ENCODE measurements around the gene IMPG2.
A peak's percentile ranks its signal among the peaks of the same experiment; 100 is the strongest.

The IMPG2 gene

DNA sequence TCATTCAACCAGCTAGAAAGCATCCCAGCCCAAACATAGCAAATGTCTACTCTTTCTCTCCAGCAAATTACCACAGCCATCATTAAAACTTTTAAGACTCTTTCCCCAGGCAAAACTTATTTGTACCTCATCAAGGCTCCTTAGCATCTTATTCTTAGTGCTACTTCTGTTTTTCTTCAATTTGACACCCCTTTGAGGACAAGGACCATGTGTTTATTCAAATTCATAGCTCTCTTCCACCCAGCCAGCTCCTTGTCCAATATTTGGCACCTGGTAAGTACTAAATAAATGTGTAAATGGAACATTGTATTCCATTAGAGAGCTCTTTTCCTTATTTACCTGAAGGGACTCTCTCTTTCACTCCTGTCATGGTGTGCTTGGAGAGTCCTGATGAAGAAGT, 89.8 kb downstream of the IMPG2 start:
- no peak for FAIRE-seq

DNA sequence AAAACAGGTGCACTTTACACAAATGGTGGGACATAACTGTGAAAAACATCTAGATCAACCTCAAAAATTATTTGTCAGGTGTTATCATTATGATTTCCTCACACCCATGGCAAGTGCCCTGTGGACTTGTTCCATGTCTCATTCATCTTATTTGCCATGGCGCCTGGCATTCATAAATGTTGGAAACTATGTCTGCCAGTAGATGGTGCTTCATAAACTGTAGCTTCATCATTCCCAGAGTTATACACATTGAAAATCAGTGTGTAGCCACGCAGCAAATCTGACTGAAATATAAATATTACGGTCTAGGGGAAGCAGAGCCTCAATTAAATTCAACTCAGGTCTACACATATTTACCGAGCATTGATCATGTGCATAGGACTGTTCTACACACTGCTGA, 90.7 kb downstream of the IMPG2 start:
- FAIRE-seq: no peak

DNA sequence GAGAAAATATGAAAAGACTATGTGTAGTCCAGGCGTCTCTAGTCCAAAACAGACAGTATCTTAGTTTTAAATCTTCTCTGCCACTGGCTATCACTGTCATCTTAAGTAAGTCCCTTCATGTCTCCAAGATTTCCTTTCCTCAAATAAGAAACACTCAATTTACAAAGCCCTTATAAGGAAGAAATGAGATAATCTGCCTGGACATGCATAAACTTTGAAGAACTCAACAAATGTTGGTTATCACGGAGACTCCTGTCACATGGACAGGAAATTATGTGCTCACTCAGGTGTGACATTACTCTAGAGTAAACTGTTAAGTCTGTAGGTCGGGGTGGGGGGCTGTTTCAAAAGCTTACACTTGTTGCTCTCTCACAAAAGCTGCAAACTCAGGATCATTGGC, 91.9 kb downstream of the IMPG2 start:
- no peak for FAIRE-seq

DNA sequence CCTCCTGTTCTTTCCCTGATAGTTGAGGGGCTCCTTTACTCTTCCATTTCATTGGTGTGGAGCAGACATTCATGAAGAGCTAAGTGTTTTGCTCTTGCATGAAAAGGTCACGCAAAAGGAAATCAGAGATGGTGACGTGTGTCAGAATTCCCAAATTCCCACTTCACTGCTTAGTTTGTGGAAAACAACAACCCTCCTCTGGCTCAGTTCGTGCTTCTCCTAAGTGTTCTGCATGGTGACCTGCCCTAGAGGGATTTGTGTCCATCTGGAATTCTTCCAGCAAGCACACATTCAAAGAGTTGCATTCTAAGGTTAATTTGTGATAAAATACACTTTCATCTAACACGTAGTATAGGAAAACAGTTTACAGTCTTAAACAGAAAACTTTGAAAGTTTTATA, 95.6 kb downstream of the IMPG2 start:
- no peak for FAIRE-seq

DNA sequence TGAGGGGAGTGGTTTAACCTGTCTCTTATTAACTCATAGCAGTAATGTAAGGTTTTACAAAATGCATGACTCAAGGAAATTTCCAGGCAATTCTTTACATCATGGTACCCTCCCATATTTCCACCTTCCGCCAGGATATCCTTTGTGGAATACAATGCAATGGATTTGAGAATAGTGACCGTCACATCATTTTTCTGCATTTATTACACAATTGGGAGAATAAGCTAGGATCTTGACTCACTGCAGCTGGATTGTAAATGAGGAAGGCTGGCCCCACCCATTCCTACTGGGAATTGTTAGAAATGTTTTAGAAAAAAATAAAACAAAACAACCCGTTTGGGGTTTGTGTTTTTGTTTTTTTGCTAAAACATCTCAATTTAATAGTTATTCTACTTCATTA, 97.4 kb downstream of the IMPG2 start:
- no peak for FAIRE-seq

DNA sequence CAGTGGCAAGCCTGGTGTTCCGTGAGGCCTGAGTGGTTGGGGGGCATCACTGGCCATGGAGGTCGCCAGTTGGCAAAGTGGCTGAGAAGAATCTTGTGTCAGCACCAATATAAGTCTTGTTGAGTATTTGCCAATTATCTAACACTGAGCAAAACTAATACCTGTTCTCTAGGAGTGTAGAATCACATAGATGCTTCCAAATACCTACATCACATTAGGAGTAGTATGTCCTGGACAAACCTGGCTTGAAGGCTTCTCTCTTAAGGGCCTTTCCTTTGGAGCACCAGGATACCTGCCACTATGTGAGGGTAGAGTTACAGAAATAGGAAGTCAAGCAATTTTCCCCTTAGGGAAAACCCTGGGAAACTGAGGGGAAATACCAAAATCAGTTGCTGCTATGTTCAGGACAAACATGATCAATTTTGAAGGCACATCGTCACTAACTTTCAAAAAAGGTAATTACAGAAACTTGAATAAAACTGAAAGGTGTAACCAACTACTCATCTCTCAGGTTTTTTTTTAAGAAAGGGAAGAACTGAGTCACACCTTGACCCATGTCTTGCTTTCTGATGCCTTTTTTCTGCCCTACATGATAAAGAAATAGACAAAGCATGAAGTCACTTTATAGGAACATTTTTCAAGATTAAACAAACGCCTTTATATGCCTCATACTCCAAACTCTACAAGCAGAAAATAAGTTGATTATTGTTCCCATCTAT, 100.4 kb downstream of the IMPG2 start:
- FAIRE-seq: no peak

DNA sequence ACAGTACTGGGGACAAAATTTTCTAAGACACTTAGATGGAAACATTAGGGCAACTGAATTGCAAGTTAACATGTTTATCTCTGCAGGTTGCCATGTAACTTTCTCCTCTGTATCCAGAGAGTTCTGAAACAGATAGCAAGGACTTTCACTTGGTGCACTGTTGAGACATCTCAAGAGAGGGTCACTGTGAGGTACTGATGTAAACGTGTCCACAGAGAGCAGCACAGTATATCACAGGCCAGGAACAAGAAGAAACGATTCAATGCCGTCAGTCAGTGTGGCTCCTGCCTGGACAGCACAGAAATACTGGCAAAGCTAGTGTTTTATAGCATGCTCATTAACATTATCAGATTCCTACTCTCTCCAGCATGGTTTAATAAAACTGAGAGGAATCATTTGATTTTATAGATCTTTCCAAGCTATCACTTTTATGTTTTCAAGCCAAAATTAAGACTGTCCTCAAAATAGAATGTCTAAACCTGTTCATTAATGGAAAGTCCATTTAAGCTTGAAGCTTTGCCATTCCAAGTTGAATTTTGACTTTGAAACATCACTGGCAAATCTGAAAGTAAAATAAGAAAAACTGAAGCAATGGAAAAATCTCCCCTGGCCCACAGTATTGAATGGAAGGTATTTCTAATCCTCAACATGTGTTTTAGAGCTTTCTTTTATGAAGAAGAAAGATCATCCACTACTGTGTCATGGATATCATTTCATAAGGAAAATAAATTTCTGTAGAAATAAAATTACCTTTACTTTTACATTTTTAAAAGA, 102.7 kb downstream of the IMPG2 start:
- FAIRE-seq: no peak

DNA sequence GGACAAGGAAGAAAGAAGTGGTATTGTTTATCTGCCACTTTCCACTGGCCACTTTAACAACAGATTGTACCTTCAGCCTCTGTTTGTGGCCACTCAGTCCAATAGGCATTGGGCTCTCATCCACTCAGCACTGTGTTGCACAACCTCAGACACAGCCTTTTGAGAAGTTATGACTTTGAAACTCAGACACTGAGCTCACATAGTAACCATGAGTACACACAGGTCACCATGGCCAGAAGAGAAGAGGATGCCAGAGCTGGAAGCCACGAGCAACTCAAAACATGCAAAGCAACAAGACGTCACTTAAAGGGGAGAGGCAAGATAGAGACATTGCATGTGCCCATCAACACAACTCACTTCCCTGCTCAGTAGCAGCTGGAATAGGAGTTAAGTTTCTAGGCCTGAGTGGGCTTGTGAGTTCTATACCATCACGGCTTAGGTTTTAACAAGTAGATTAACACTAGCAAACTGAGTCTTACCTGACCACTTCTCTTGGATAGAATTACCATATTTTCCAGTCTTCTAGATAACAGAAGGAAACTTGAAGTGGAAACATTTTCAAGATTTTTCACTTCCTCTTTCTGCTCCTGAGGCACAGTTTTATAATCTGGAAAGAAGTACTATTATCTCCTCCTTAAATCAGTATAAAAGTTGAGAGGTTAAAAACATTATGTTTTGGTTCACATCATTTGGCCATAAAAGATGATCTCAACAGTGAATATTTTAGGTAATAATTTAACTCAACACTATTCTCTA, 103.5 kb downstream of the IMPG2 start:
- FAIRE-seq: no peak

DNA sequence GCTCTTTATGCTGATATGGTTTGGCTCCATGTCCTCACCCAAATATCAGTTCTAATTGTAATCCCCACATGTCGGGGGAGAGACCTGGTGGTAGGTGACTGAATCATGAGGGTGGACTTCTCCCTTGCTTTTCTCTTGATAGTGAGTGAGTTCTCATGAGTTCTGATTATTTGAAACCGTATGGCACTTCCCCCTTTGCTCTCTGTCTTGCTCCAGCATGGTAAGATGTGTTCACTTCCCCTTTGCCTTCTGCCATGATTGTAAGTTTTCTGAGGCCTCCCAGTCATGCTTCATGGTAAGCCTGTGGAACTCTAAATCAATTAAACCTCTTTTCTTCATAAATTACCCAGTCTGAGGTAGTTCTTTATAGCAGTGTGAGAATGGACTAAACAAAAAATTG, 107.6 kb downstream of the IMPG2 start:
- no peak for FAIRE-seq

DNA sequence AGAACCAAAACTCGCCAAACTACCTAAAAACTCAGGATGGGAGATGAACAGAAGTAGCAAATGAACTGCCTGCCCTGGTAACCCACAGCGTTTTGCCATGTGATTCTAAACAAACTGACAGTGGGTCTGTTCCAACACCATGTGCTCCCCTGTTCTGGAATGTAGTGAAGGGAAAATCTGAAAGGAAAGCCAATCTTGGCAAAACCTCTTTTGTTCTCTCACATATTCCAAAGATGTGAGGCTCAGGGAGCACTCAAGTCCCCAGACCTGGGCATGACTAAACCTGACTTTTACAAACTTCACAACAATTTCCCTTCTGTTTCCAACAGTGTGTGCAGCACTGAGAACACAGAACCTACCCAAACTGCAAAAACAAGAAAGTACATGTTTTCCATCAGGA, 116.1 kb downstream of the IMPG2 start:
- no peak for FAIRE-seq

DNA sequence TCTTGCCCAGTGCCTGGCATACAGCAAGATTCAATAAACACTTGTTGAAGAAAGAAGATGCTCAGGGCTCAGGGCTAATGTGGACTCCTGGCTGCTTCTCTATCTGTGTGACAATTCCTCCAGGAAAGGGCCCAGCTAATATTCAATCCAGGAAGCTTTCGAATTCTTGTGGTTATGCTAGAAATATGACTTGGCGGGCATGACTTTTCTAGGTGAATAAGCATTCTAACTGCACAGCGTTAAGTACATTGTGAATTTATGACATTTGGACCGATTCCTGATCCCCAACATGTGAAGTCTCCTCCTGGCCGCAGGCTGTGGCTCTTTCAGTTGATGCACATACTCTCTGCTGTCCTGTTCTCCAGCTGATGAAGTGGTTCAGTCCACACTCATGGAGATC, 117.0 kb downstream of the IMPG2 start:
- FAIRE-seq: no peak

DNA sequence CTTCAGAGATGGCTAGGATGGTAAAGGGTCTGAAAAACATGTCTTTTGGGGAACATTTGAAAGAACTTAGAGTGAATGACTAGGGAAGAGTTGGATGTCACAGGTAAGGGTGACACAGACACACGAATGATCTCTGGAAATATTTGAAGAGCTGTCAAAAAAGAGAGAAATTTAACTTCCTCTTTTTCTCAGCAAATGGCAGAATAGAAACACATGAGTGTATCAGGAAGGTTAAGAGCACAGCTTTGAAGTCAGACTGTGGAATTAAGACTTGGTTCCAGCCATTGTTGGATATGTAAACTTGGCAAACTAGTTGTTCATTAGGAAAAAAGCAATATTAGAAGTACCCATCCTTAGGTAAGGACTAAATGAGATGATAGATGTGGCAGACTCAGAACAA, 117.7 kb downstream of the IMPG2 start:
- no peak for FAIRE-seq

DNA sequence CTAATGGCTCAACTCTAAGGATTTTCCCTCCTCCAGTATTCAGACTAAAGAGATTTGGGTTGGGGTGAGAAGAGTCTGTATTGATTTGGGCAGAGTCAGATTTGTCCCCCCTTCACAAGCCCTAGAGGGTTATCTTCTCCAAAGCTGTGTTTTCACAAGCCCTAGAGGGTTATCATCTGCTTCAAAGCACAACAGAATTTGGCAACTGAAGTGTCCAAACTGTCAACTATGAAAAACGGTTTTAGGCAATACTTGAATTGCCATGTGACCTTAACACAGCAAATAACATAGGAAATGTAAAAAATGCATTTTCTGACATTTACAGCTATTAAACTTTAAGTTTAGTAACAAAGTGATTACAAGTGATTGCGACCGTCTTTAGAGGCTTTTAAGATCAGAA, 119.9 kb downstream of the IMPG2 start:
- no peak for FAIRE-seq

DNA sequence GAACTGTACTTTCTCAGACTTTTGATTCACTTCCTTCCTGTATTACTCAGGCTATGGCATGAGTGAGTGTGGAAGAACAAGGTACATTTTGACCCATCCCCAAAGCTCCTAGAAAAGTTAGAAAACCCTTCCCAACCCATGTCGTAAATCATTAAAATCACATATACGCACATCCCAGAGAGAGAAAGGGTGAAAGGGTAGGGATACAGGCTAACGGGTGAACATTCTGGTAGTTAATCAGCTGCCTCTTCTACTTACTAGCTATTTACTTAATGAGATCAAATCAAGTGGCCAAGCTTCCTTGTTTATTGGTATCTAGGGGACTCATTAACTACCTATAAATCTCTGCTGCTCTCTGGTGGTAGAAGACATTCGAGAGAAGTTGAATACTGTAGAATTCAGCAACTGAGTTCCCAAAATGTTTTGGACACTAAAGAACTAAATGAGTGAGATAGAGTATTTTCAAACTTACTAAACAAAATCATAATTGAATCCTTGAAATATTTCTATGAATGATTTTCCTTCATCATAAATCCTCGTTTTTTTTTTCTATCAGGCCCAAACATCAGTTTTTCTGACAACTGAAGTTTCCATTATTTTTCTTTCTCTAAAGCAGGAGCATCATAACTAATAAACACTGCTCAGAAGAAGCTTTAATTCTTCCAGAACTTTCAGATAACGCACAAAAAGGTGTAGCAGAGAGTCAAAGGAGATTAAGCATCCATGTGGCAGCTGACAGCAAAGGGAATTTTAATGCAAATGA, 124.2 kb downstream of the IMPG2 start:
- FAIRE-seq: peak; percentile 73

DNA sequence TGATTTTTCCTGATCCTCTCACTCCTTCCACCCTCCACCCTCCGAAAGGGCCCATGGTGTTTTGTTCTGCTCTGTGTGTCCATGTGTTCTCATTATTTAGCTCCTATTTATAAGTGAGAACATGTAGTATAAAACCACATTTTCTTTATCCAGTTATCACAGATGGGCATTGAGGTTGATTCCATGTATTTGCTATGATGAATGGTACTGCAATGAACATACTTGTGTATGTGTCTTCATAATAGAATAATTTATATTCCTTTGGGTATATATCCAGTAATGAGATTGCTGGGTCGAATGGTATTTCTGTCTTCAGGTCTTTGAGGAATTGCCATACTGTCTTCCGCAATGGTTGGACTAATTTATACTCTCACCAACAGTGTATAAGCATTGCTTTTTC, 126.0 kb downstream of the IMPG2 start:
- FAIRE-seq: no peak

DNA sequence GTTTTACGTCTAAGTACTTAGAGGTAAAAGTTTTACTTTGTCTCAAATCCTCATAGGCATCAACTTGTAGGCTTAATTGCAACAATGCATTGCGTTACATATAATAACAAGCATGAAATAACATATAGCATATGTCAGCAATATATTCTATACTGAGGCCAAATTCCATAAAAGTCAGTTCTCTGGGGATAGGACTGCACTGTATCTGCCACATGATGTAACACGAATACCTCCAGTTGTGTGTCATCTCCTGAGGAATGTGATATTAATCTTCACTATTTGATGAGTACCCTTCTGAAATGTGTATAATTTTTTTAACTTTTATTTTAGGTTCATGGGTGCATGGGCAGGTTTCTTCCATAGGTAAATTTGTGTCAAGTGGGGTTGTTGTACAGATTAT, 126.4 kb downstream of the IMPG2 start:
- FAIRE-seq: no peak

DNA sequence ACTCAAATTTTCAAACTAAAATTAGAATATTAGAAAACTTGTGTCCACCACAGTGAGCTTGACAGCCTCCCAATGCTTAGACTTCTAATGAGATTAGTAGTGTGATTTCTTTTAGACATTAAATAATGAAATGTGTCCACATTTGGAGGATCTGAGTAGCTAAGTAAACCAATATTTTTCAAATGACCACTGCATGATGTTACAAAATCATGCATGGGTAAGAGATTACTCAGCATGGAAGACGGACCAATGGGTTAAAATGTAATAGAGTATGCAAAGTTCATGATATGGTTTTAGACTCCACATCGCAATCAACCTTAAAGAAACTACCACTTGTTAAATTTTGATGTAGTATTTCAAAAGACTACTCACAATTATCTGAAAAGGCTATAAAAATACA, 130.6 kb downstream of the IMPG2 start:
- no peak for FAIRE-seq

DNA sequence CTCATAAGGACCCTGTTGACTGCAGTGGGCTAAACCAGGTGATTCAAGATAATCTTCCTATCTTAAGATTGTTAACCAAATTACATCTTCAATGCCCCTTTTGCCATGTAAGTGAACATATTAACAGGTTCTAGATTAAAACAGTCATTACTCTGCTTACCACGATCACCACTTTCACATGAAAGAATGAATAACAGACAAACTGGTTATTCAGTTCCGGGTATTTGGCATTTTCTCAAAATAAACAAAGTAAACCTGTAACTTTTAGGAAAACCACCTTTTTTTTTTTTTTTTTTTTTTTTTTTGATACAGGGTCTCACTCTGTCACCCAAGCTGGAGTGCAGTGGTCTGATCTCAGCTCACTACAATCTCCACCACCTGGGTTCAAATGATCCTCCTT, 131.2 kb downstream of the IMPG2 start:
- FAIRE-seq: no peak

DNA sequence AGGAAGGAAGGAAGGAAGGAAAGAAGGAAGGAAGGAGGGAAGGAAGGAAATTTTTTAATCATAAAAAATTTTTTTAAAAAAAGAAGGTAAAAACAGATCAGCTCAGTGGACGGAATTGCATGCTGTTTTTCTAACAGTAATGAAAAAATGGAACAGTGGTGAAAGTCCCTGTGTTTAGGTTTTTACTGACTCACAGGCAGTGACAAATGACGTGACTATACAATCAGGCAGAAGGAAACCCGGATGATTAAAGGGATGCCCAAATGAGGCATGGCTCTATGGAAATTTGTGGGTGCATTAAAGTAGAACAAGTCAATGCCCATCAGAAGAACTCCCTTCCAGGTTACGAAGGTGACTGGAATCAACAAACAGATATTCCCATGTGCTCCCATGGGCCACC, 135.0 kb downstream of the IMPG2 start:
- no peak for FAIRE-seq

DNA sequence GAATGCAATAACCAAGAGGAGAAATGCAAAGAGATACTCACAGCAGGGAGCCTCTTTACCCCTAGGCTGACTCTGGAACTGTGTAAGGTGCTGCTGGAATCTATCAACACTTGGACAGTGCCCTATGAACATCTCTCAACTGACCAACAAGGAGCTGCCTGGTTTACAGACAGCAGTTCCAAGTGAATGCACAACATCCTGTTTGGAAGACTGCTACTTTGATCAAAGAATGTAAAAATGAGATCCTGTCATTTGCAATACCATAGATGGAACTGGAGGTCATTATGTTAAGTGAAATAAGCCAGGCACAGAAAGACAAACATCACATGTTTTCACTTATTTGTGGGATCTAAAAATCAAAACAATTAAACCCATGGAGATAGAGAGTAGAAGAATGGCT, 136.3 kb downstream of the IMPG2 start:
- FAIRE-seq: no peak

DNA sequence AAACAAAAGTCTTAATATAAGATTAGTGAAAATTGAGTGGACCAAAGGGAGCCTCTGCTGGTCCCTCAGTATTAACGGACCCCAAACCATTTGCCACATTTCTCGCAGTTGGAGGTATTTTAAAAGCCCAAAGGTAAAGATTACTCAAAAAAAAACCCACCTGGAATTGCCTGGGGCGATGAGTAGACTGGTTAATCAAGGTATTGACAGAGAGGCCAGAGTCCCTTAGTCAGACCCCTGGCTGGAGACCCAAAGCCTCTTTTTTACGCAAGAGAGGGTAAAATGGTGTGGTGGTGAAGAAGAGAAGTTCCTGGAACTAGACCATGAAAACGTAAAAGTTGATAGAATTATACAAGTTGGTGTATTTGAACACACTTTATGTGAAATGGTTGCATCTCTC, 137.2 kb downstream of the IMPG2 start:
- no peak for FAIRE-seq

DNA sequence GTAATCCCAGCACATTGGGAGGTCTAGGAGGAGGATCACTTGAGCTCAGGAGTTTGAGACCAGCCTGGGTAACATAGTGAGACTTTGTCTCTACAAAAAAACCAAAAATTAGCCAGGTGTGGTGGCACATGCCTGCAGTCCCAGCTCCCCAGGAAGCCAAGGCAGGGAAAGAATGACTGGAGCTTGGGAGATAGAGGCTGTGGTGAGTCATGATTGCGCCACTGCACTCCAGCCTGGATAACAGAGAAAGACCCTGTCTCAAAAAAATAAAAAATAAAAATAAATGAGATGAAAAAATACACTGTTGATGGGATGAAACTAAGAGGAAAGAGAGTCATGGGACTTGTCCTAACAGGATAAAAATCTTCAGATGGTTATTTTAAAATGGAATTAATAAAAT, 137.6 kb downstream of the IMPG2 start:
- no peak for FAIRE-seq

DNA sequence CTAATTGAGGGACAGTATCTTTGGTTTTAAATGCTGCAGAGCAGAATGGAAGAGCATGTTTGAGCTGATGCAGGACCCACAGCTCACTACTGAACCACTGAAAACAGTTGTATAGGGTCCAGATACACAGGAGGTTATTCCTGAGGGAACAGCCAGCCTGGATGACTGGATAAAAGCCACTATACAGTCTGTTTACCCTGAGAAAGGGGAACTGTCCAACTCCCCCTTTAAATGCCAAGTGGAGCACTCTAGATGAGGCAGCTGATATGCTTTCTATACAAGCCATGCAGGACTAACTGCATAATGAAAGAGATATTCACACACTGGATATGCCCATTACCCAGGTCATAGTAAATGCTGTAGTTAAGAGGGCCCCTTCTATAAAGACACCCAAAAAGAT, 138.6 kb downstream of the IMPG2 start:
- FAIRE-seq: no peak

All from A204.1 (cell line).